HEK293 (cell line): Measurements from ENCODE around the gene ACP3.

Experiments
- CTCF ChIP-seq: fragments of 450-650 bp; formaldehyde crosslinking; IDR thresholded peaks from 2 replicates; pipeline ENCODE4 v1.5.1; 2016; ENCODE audit warnings: missing biosample characterization, missing genetic modification characterization
- PATZ1 ChIP-seq: fragments of 450-650 bp; formaldehyde crosslinking; IDR thresholded peaks from 2 replicates; pipeline ENCODE4 v1.5.1; 2016; ENCODE audit warnings: missing biosample characterization, missing genetic modification characterization
- YY1 ChIP-seq: fragments of 450-650 bp; formaldehyde crosslinking; IDR thresholded peaks from 2 replicates; pipeline ENCODE4 v1.5.1; 2018; ENCODE audit warnings: missing biosample characterization, missing genetic modification characterization
- ZBTB26 ChIP-seq: fragments of 450-650 bp; formaldehyde crosslinking; optimal IDR thresholded peaks from 2 replicates; pipeline ENCODE3; 2016; ENCODE audit warnings: missing biosample characterization, mild to moderate bottlenecking, missing genetic modification characterization
- ZBTB8A ChIP-seq: fragments of 450-650 bp; formaldehyde crosslinking; IDR thresholded peaks from 2 replicates; pipeline ENCODE4 v1.5.1; 2016; ENCODE audit warnings: missing biosample characterization, missing genetic modification characterization
- ZNF221 ChIP-seq: fragments of 450-650 bp; formaldehyde crosslinking; IDR thresholded peaks from 2 replicates; pipeline ENCODE4 v1.5.1; 2017; ENCODE audit warnings: missing biosample characterization, missing genetic modification characterization, borderline replicate concordance
- ZNF239 ChIP-seq: fragments of 450-650 bp; formaldehyde crosslinking; IDR thresholded peaks from 2 replicates; pipeline ENCODE4 v1.5.1; 2016; ENCODE audit warnings: missing biosample characterization, missing genetic modification characterization
- ZNF274 ChIP-seq, 2 experiments: fragments of 200-500 bp in 1 of 2; fragments of 450-650 bp in 1 of 2; sonication (Bioruptor generic) in 1 of 2; formaldehyde crosslinking in 1 of 2; IDR thresholded peaks; 2 replicates each; pipeline versions ENCODE4 v1.5.1 to v1.6.1; 2014 to 2016; ENCODE audit warnings: borderline replicate concordance in 1 of 2, inconsistent platforms in 1 of 2, low read length in 1 of 2, missing biosample characterization in 1 of 2, missing genetic modification characterization in 1 of 2
- ZNF280D ChIP-seq: fragments of 450-650 bp; formaldehyde crosslinking; IDR thresholded peaks from 2 replicates; pipeline ENCODE4 v1.5.1; 2016; ENCODE audit warnings: missing biosample characterization, missing genetic modification characterization
- ZNF350 ChIP-seq: fragments of 450-650 bp; formaldehyde crosslinking; IDR thresholded peaks from 2 replicates; pipeline ENCODE4 v1.5.0; 2017; ENCODE audit warnings: missing biosample characterization, mild to moderate bottlenecking, missing genetic modification characterization
- ZNF391 ChIP-seq: fragments of 450-650 bp; formaldehyde crosslinking; IDR thresholded peaks from 2 replicates; pipeline ENCODE4 v1.5.1; 2016; ENCODE audit warnings: low read depth, missing biosample characterization, missing genetic modification characterization, borderline replicate concordance
- ZNF529 ChIP-seq: fragments of 450-650 bp; formaldehyde crosslinking; IDR thresholded peaks from 2 replicates; pipeline ENCODE4 v1.5.1; 2017; ENCODE audit warnings: missing genetic modification characterization, missing biosample characterization; ENCODE audit not compliant: insufficient replicate concordance
- ZNF530 ChIP-seq: fragments of 450-650 bp; formaldehyde crosslinking; IDR thresholded peaks from 2 replicates; pipeline ENCODE4 v1.5.1; 2016; ENCODE audit warnings: low read depth, missing biosample characterization, missing genetic modification characterization

GRCh38 chr3:132347811-132348210 lies 30.6 kb downstream of the ACP3 start:
- no peak for TF ChIP-seq ZNF274 (IDR thresholded peaks at IDR 0.05; ENCODE audit: low read length)
- TF ChIP-seq ZNF274 (tag by site-specific recombination; IDR thresholded peaks at IDR 0.05; ENCODE audit: borderline replicate concordance) = no peak
- TF ChIP-seq ZNF391 = no peak
- TF ChIP-seq CTCF (tag by site-specific recombination) = no peak
- no peak for TF ChIP-seq ZNF350
- no peak for TF ChIP-seq ZNF529 (tag by site-specific recombination)
- no peak for TF ChIP-seq YY1 (tag by site-specific recombination)
- no peak for TF ChIP-seq ZNF280D (tag by site-specific recombination)
- TF ChIP-seq ZBTB8A (tag by site-specific recombination) = no peak
- TF ChIP-seq ZNF221 (tag by site-specific recombination) = no peak
- TF ChIP-seq PATZ1 (tag by site-specific recombination) = no peak
- TF ChIP-seq ZBTB26 (tag by site-specific recombination) = no peak
- no peak for TF ChIP-seq ZNF530 (tag by site-specific recombination)
- TF ChIP-seq ZNF239 (tag by site-specific recombination) = no peak
